HL-60 (cell line): ENCODE results near the gene ARHGAP40.

ENCODE experiments used
- GABPA ChIP-seq: IDR thresholded peaks from 2 replicates; pipeline ENCODE4 v1.6.1; 2012; ENCODE audit warnings: low read depth
- POLR2AphosphoS5 ChIP-seq: IDR thresholded peaks from 2 replicates; pipeline ENCODE4 v1.6.1; 2012; ENCODE audit warnings: low read depth
- TF ChIP-seq, protein P1 (sequence below): IDR thresholded peaks from one replicate; pipeline ENCODE4 v1.5.1; 2011; ENCODE audit warnings: low read length, control low read depth, inconsistent platforms; ENCODE audit not compliant: insufficient read depth
- TF ChIP-seq, protein P2 (sequence below): IDR thresholded peaks from 2 replicates; pipeline ENCODE4 v1.6.1; 2012; ENCODE audit warnings: low read depth; ENCODE audit not compliant: insufficient replicate concordance

DNA sequence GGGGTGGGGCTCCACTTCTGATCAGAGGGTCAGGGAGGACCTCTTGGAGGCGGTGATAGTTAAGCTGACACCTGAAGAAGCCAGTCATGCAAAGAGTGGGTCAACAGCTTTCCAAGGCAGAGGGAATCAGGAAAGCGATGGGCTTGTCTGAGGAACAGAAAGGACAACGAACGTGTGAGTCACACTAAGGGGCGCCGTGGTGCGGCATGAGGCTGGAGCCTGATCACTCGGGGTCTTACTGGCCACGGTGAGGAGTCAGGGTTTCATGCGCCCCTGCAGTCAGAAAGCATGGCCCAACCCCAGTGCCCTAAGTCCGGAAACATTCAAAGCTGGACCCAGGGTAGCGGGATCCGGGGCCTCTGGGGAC is 72.1 kb downstream of the ARHGAP40 start:
- TF ChIP-seq, protein P1, sequence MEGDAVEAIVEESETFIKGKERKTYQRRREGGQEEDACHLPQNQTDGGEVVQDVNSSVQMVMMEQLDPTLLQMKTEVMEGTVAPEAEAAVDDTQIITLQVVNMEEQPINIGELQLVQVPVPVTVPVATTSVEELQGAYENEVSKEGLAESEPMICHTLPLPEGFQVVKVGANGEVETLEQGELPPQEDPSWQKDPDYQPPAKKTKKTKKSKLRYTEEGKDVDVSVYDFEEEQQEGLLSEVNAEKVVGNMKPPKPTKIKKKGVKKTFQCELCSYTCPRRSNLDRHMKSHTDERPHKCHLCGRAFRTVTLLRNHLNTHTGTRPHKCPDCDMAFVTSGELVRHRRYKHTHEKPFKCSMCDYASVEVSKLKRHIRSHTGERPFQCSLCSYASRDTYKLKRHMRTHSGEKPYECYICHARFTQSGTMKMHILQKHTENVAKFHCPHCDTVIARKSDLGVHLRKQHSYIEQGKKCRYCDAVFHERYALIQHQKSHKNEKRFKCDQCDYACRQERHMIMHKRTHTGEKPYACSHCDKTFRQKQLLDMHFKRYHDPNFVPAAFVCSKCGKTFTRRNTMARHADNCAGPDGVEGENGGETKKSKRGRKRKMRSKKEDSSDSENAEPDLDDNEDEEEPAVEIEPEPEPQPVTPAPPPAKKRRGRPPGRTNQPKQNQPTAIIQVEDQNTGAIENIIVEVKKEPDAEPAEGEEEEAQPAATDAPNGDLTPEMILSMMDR: no peak
- TF ChIP-seq POLR2AphosphoS5: no peak
- TF ChIP-seq, protein P2, sequence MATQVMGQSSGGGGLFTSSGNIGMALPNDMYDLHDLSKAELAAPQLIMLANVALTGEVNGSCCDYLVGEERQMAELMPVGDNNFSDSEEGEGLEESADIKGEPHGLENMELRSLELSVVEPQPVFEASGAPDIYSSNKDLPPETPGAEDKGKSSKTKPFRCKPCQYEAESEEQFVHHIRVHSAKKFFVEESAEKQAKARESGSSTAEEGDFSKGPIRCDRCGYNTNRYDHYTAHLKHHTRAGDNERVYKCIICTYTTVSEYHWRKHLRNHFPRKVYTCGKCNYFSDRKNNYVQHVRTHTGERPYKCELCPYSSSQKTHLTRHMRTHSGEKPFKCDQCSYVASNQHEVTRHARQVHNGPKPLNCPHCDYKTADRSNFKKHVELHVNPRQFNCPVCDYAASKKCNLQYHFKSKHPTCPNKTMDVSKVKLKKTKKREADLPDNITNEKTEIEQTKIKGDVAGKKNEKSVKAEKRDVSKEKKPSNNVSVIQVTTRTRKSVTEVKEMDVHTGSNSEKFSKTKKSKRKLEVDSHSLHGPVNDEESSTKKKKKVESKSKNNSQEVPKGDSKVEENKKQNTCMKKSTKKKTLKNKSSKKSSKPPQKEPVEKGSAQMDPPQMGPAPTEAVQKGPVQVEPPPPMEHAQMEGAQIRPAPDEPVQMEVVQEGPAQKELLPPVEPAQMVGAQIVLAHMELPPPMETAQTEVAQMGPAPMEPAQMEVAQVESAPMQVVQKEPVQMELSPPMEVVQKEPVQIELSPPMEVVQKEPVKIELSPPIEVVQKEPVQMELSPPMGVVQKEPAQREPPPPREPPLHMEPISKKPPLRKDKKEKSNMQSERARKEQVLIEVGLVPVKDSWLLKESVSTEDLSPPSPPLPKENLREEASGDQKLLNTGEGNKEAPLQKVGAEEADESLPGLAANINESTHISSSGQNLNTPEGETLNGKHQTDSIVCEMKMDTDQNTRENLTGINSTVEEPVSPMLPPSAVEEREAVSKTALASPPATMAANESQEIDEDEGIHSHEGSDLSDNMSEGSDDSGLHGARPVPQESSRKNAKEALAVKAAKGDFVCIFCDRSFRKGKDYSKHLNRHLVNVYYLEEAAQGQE: no peak
- no peak for TF ChIP-seq GABPA
